Germinal center (tissue), 1 donor: ENCODE measurements around the gene PRKCH.
A peak's percentile ranks its signal among the peaks of the same experiment; 100 is the strongest.
"Not testable (repeated sequence)": the region's sequence is repeated elsewhere in the genome, so short reads cannot be mapped to it uniquely, and the experiment has no call there.

Experiments used
- DNase-seq: peaks from one replicate; pipeline ENCODE4 v3.0.0; 2012; ENCODE audit warnings: mixed read lengths, low spot score

PRKCH gene

GRCh38 chr14:61308701-61309100 is 12.7 kb upstream of the PRKCH start:
- not testable (repeated sequence) for DNase-seq

GRCh38 chr14:61315313-61315712 is 6.1 kb upstream of the PRKCH start:
- DNase-seq: no peak

GRCh38 chr14:61319086-61319485 is 2.3 kb upstream of the PRKCH start:
- DNase-seq: no peak

GRCh38 chr14:61319706-61320105 is 1.7 kb upstream of the PRKCH start:
- no peak for DNase-seq

- not testable (repeated sequence) for DNase-seq
Observed at GRCh38 chr14:61320170-61320569, 1.2 kb upstream of the PRKCH start.

GRCh38 chr14:61320806-61321384 is 484 bp upstream of the PRKCH start:
- no peak for DNase-seq

GRCh38 chr14:61322011-61322798 is 826 bp downstream of the PRKCH start:
- DNase-seq: peak; percentile 23

- no peak for DNase-seq
Observed at GRCh38 chr14:61322799-61323290, 1.5 kb downstream of the PRKCH start.

- no peak for DNase-seq
Observed at GRCh38 chr14:61323970-61324369, 2.6 kb downstream of the PRKCH start.

- DNase-seq: no peak
Observed at GRCh38 chr14:61325166-61325565, 3.8 kb downstream of the PRKCH start.

GRCh38 chr14:61326146-61326545 is 4.8 kb downstream of the PRKCH start:
- DNase-seq: no peak

GRCh38 chr14:61326847-61327246 is 5.5 kb downstream of the PRKCH start:
- no peak for DNase-seq

- no peak for DNase-seq
Observed at GRCh38 chr14:61328626-61329262, 7.4 kb downstream of the PRKCH start.

- peak; percentile 27 for DNase-seq
Observed at GRCh38 chr14:61329478-61330051, 8.2 kb downstream of the PRKCH start.

GRCh38 chr14:61330511-61330910 is 9.1 kb downstream of the PRKCH start:
- DNase-seq: no peak

GRCh38 chr14:61331992-61332657 is 10.7 kb downstream of the PRKCH start:
- no peak for DNase-seq

- no peak for DNase-seq
Observed at GRCh38 chr14:61332658-61333029, 11.3 kb downstream of the PRKCH start.

GRCh38 chr14:61333087-61333486 is 11.7 kb downstream of the PRKCH start:
- no peak for DNase-seq

- DNase-seq: no peak
Observed at GRCh38 chr14:61334197-61334701, 12.9 kb downstream of the PRKCH start.

GRCh38 chr14:61335049-61335448 is 13.7 kb downstream of the PRKCH start:
- no peak for DNase-seq

GRCh38 chr14:61335671-61336275 is 14.4 kb downstream of the PRKCH start:
- DNase-seq: no peak

GRCh38 chr14:61337893-61338292 is 16.5 kb downstream of the PRKCH start:
- DNase-seq: no peak
